ENCODE results near the gene PLP2. TPM values are rescaled to one million over a fixed set of nuclear protein-coding genes. Genes with fewer than 3 reads are reported as not detected.

The PLP2 gene
- total RNA-seq, 4 donors from 2014 or later = 6.2 to 25.7 (median 14.6) TPM

GRCh38 chrX:49188468-49189076, 16.9 kb downstream of the PLP2 start:
- Histone ChIP-seq H3K4me1 (peaks cover 0 to 5% of the 10 kb centered on the region in 2 donors), H3K27ac (no peak overlapping the region), H3K9me3 (no peaks in the 10 kb centered on the region), H3K4me3 (replicated peaks in 1 of 3) (no peak overlapping the region), H3K27me3 (no peaks in the 10 kb centered on the region), H3K36me3 (no peaks in the 10 kb centered on the region)
- intact Hi-C loops (cut with DNase I) = no loop called here
- no peak for DNase-seq
- WGBS, 2 donors = 62 to 72% methylated on average over 8 of the region's 8 CpGs
- no peak for TF ChIP-seq CTCF (IDR thresholded peaks at IDR 0.05)
- no peak for TF ChIP-seq POLR2A (IDR thresholded peaks at IDR 0.05)

- no peak for DNase-seq
- 85 to 89% methylated on average over 6 of the region's 6 CpGs for WGBS, 2 donors
- intact Hi-C loops (cut with DNase I) = no loop called here
- Histone ChIP-seq H3K27me3 (no peaks in the 10 kb centered on the region), H3K9me3 (no peaks in the 10 kb centered on the region), H3K4me3 (replicated peaks in 1 of 3) (no peak overlapping the region), H3K4me1 (peaks cover 0 to 5% of the 10 kb centered on the region in 2 donors), H3K27ac (peak overlapping the region in 1 of 3 donors; percentile 80), H3K36me3 (no peaks in the 10 kb centered on the region)
- no peak for TF ChIP-seq POLR2A (IDR thresholded peaks at IDR 0.05)
These were observed 17.9 kb downstream of the PLP2 start for GRCh38 chrX:49189606-49190005.

GRCh38 chrX:49190821-49191573, 19.3 kb downstream of the PLP2 start:
- 0% methylated on average over 25 to 27 of the region's 32 CpGs for WGBS, 2 donors
- H3K27ac ChIP-seq = peak overlapping the region; percentile 78 to 85 (median 84)
- intact Hi-C loops (cut with DNase I) = no loop called here

GRCh38 chrX:49191574-49192011, 19.9 kb downstream of the PLP2 start:
- DNase-seq = no peak
- Histone ChIP-seq H3K27me3 (no peaks in the 10 kb centered on the region), H3K27ac (peak overlapping the region; percentile 59 to 85 (median 78)), H3K4me3 (replicated peaks in 1 of 3) (peak overlapping the region in 2 of 3 donors; percentile 1 to 45), H3K9me3 (no peaks in the 10 kb centered on the region), H3K4me1 (peaks cover 0 to 5% of the 10 kb centered on the region in 2 donors), H3K36me3 (no peaks in the 10 kb centered on the region)
- intact Hi-C loops (cut with DNase I) = no loop called here
- TF ChIP-seq POLR2A (IDR thresholded peaks at IDR 0.05) (no peak), CTCF (IDR thresholded peaks at IDR 0.05) (no peak)
- WGBS, 2 donors = 3 to 7% methylated on average over 5 to 10 of the region's 34 CpGs

More at GRCh38 chrX:49190821-49191573, 19.3 kb downstream of the PLP2 start:
- Histone ChIP-seq H3K9me3 (no peaks in the 10 kb centered on the region), H3K36me3 (no peaks in the 10 kb centered on the region), H3K4me1 (peaks cover 0 to 5% of the 10 kb centered on the region in 2 donors), H3K27me3 (no peaks in the 10 kb centered on the region), H3K4me3 (replicated peaks in 1 of 3) (peak overlapping the region in 1 of 3 donors; percentile 45)
- peak; percentile 89 to 91 for DNase-seq
- TF ChIP-seq CTCF (IDR thresholded peaks at IDR 0.05) (no peak), POLR2A (IDR thresholded peaks at IDR 0.05) (peak in 1 of 2 donors; percentile 91)

GRCh38 chrX:49192722-49193328, 21.1 kb downstream of the PLP2 start:
- H3K9me3 ChIP-seq = no peaks in the 10 kb centered on the region
- intact Hi-C loops (cut with DNase I) = no loop called here
- TF ChIP-seq CTCF (IDR thresholded peaks at IDR 0.05) (peak in 4 of 6 experiments; percentile 16 to 48 (median 34)), POLR2A (IDR thresholded peaks at IDR 0.05) (no peak)
- H3K27ac ChIP-seq = no peak overlapping the region
- no peaks in the 10 kb centered on the region for H3K36me3 ChIP-seq
- WGBS, 2 donors = 56 to 59% methylated on average over 10 of the region's 10 CpGs
- peak; percentile 20 to 27 for DNase-seq
- peaks cover 0 to 5% of the 10 kb centered on the region in 2 donors for H3K4me1 ChIP-seq
- H3K27me3 ChIP-seq = no peaks in the 10 kb centered on the region
- no peak overlapping the region for H3K4me3 ChIP-seq (replicated peaks in 1 of 3)

All from thyroid gland (tissue), 4 donors.